GM23338 (cell line): ENCODE measurements around the gene POFUT2. TPM values are rescaled to one million over a fixed set of nuclear protein-coding genes. Genes with fewer than 3 reads are reported as not detected.

Experiments used
- ATAC-seq: fragments of 200-7000 bp; cut with Tn5 transposase; 3 replicates; pipeline ENCODE4 v1.9.1; 2020
- DNase-seq: peaks from one replicate; pipeline ENCODE4 v3.0.0-alpha.2; 2015; ENCODE audit warnings: low spot score
- H2AFZ ChIP-seq: fragments of 200-600 bp; sonication (generic); 2 replicates; pipeline ENCODE4 v1.8.0; 2016; ENCODE audit warnings: antibody characterized with exemption, mild to moderate bottlenecking, moderate library complexity
- H3F3A ChIP-seq: fragments of 200-600 bp; sonication (generic); replicated peaks from 2 replicates; pipeline ENCODE4 v1.8.0; 2017; ENCODE audit warnings: antibody characterized with exemption, mixed run types, low read depth
- H3K27ac ChIP-seq: fragments of 200-600 bp; sonication (generic); 2 replicates; pipeline ENCODE4 v1.6.1; 2016; ENCODE audit warnings: low read depth
- H3K27me3 ChIP-seq: fragments of 200-600 bp; sonication (generic); 2 replicates; pipeline ENCODE4 v1.8.0; 2016; ENCODE audit warnings: mild to moderate bottlenecking, mixed run types, moderate library complexity; ENCODE audit not compliant: insufficient read depth
- H3K36me3 ChIP-seq: fragments of 200-600 bp; sonication (generic); 2 replicates; pipeline ENCODE4 v1.8.0; 2016; ENCODE audit warnings: mild to moderate bottlenecking; ENCODE audit not compliant: insufficient read depth
- H3K4me1 ChIP-seq: fragments of 200-600 bp; sonication (generic); 2 replicates; pipeline ENCODE4 v1.8.0; 2016; ENCODE audit warnings: mild to moderate bottlenecking, moderate library complexity; ENCODE audit not compliant: insufficient read depth
- H3K4me2 ChIP-seq: fragments of 200-600 bp; sonication (generic); 2 replicates; pipeline ENCODE4 v1.7.1; 2017; ENCODE audit warnings: mixed run types
- H3K4me3 ChIP-seq: fragments of 200-600 bp; sonication (generic); 2 replicates; pipeline ENCODE4 v1.6.1; 2016; ENCODE audit warnings: mixed run types
- H3K79me2 ChIP-seq: fragments of 200-600 bp; sonication (generic); replicated peaks from 2 replicates; pipeline ENCODE4 v1.8.0; 2017; ENCODE audit warnings: mild to moderate bottlenecking; ENCODE audit not compliant: insufficient read depth
- H3K9me2 ChIP-seq: fragments of 200-600 bp; sonication (generic); 2 replicates; pipeline ENCODE4 v1.8.0; 2017; ENCODE audit not compliant: insufficient read depth
- H4K20me1 ChIP-seq: fragments of 200-600 bp; sonication (generic); replicated peaks from 2 replicates; pipeline ENCODE4 v1.8.0; 2017; ENCODE audit warnings: mild to moderate bottlenecking; ENCODE audit not compliant: insufficient read depth
- H3K27ac Mint-ChIP-seq: 2 replicates; pipeline ENCODE4 v1.8.0; 2020; ENCODE audit warnings: inconsistent platforms, mild to moderate bottlenecking, moderate library complexity, mixed read lengths
- H3K27me3 Mint-ChIP-seq: 3 replicates; pipeline ENCODE4 v1.8.0; 2022; ENCODE audit warnings: low read depth, mild to moderate bottlenecking, moderate library complexity, mixed read lengths, inconsistent platforms; ENCODE audit not compliant: insufficient read depth, poor library complexity
- H3K36me3 Mint-ChIP-seq: 3 replicates; pipeline ENCODE4 v1.8.0; 2021; ENCODE audit warnings: low read depth, mild to moderate bottlenecking, inconsistent platforms, moderate library complexity, mixed read lengths
- H3K4me1 Mint-ChIP-seq: 3 replicates; pipeline ENCODE4 v1.8.0; 2020; ENCODE audit warnings: mild to moderate bottlenecking, inconsistent platforms, mixed read lengths
- H3K4me3 Mint-ChIP-seq: 3 replicates; pipeline ENCODE4 v1.8.0; 2021; ENCODE audit warnings: moderate library complexity, mild to moderate bottlenecking, inconsistent platforms, mixed read lengths
- H3K9me3 Mint-ChIP-seq: 3 replicates; pipeline ENCODE4 v1.8.0; 2020; ENCODE audit warnings: moderate library complexity, mild to moderate bottlenecking, inconsistent platforms, mixed read lengths
- CREB1 ChIP-seq: fragments of 250-450 bp; sonication (Bioruptor Pico); IDR thresholded peaks from 2 replicates; pipeline ENCODE4 v1.5.0; 2020; ENCODE audit warnings: low read depth, mild to moderate bottlenecking, moderate library complexity
- CTCF ChIP-seq, 2 experiments: fragments of 200-600 bp in 1 of 2; sonication (generic) in 1 of 2; conservative IDR thresholded peaks; 2 replicates each; pipeline versions ENCODE4 v1.5.1 to v1.6.1; 2016 to 2017; ENCODE audit warnings: antibody characterized with exemption in 2 of 2, low read depth in 2 of 2, mild to moderate bottlenecking in 2 of 2, moderate library complexity in 1 of 2
- JUNB ChIP-seq: IDR thresholded peaks from one replicate; pipeline ENCODE4 v1.6.1; 2016; ENCODE audit warnings: antibody characterized with exemption; ENCODE audit not compliant: unreplicated experiment
- NANOG ChIP-seq: IDR thresholded peaks from 2 replicates; pipeline ENCODE4 v1.6.1; 2016; ENCODE audit warnings: antibody characterized with exemption, borderline replicate concordance
- POLR2AphosphoS5 ChIP-seq: IDR thresholded peaks from 2 replicates; pipeline ENCODE4 v1.6.1; 2016; ENCODE audit warnings: antibody characterized with exemption, low read depth
- REST ChIP-seq: IDR thresholded peaks from one replicate; pipeline ENCODE4 v1.6.1; 2018; ENCODE audit warnings: antibody characterized with exemption; ENCODE audit not compliant: unreplicated experiment
- ZNF331 ChIP-seq: fragments of 250-450 bp; sonication (Bioruptor Pico); IDR thresholded peaks from 2 replicates; pipeline ENCODE4 v1.5.0; 2020; ENCODE audit warnings: low read depth, mild to moderate bottlenecking, moderate library complexity
- polyA plus RNA-seq: library from polyadenylated mRNA; unstranded; fragments of >200 nt; fragmentation: Nextera tagmentation; extraction: Ambion mirVana; gene quantifications from 2 replicates; pipeline ENCODE4 v1.2.1, GENCODE V29; 2016
- total RNA-seq: library from RNA; depleted of rRNA; stranded (reverse); fragments of >200 nt; shearing (Covaris generic); gene quantifications from 2 replicates; pipeline ENCODE4 v1.2.3, GENCODE V29; 2014
- TF ChIP-seq, protein P1 (sequence below): IDR thresholded peaks from 2 replicates; pipeline ENCODE4 v1.6.1; 2016; ENCODE audit warnings: antibody characterized with exemption

The POFUT2 gene
- total and polyA plus RNA-seq, 2 experiments from 2014 or later = 12.1 to 34.5 TPM

DNA sequence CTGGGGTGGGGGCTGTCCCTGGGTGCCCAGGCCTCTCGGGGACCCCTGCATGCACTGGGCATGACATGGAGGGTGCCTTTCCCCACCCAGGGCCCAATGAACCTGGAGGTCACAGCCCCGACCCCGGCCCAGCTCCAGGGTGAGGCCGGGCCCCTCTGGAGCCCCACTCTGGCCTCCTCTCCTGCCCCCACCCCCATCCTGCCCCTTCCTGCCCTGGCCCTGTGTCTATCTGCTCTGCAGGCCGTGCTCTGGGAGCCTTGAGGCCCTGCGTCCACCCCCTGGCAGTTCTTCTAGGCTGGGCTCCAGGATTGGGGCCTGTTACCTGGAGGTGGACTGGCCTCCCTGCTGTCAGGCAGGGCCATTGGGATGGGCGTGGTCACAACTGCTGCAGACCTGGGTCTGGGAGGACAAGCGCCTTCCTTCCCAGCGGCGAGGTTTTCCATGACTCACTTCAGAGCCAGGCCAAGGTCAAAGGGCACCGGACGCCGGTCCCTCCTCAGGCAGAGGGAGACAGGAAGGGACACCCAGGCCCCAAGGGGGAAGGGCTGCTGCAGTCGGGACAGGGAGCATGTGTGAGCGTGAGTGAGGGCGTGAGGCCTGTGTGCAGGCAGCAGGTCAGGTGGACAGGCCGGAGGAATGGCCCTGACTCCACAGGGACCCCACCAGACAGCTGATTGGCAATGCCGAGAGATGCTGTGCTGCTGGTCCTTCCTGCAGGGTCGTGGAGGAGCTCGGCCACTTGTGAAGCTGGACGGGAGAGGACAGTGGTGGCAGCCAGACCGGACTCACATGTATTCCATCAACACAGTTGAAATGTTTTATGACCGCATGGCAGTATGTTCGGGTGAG is 31.1 kb upstream of the POFUT2 start (continued):
- TF ChIP-seq, protein P1, sequence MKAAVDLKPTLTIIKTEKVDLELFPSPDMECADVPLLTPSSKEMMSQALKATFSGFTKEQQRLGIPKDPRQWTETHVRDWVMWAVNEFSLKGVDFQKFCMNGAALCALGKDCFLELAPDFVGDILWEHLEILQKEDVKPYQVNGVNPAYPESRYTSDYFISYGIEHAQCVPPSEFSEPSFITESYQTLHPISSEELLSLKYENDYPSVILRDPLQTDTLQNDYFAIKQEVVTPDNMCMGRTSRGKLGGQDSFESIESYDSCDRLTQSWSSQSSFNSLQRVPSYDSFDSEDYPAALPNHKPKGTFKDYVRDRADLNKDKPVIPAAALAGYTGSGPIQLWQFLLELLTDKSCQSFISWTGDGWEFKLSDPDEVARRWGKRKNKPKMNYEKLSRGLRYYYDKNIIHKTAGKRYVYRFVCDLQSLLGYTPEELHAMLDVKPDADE = no peak
- TF ChIP-seq ZNF331 (CRISPR knock-in tag) (no peak), REST (no peak), JUNB (no peak), CTCF (conservative IDR thresholded peaks at IDR 0.05; ENCODE audit: low read depth in 2 of 2) (no peak), NANOG (no peak), POLR2AphosphoS5 (no peak)

GRCh38 chr21:45318146-45318555 is 30.5 kb upstream of the POFUT2 start:
- Histone ChIP-seq H3K4me1 (no peaks in the 10 kb centered on the region; the same call in 1 of the 2 replicates), H3K4me2 (no peak overlapping the region), H3K27ac (no peak overlapping the region), H3K9me2 (no peaks in the 10 kb centered on the region), H3K79me2 (no peaks in the 10 kb centered on the region), H4K20me1 (no peaks in the 10 kb centered on the region; the same call in none of the 2 replicates), H2AFZ (no peak overlapping the region), H3K27me3 (no peaks in the 10 kb centered on the region), H3K36me3 (no peaks in the 10 kb centered on the region), H3K4me3 (no peak overlapping the region), H3F3A (no peaks in the 10 kb centered on the region)
- ATAC-seq (no peak), DNase-seq (no peak)
- peaks cover under 1% of the 10 kb centered on the region for H3K27me3 Mint-ChIP-seq
- no peak overlapping the region for H3K4me3 Mint-ChIP-seq
- no peaks in the 10 kb centered on the region for H3K9me3 Mint-ChIP-seq
- no peaks in the 10 kb centered on the region for H3K36me3 Mint-ChIP-seq
- no peak overlapping the region for H3K27ac Mint-ChIP-seq
- peaks cover 10% of the 10 kb centered on the region; the same call in 2 of the 3 replicates for H3K4me1 Mint-ChIP-seq
- no peak for TF ChIP-seq CTCF (conservative IDR thresholded peaks at IDR 0.05; ENCODE audit: low read depth in 2 of 2)
- TF ChIP-seq CREB1 (CRISPR knock-in tag) = no peak
- TF ChIP-seq JUNB = no peak
- no peak for TF ChIP-seq NANOG
